Hematopoietic multipotent progenitor cell treated with erythropoietin and hydrocortisone succinate and interleukin-3 and kit ligand, for 17 days (in vitro differentiated cells): ENCODE measurements around the gene SASH3.

ENCODE experiments used
- DNase-seq: peaks from one replicate; pipeline ENCODE4 v3.0.0-alpha.2; 2015; ENCODE audit warnings: low spot score

The SASH3 gene

GRCh38 chrX:129783291-129783713 is 3.6 kb downstream of the SASH3 start:
- no peak for DNase-seq

- DNase-seq = no peak
Measured at GRCh38 chrX:129784371-129784770, 4.6 kb downstream of the SASH3 start.

- no peak for DNase-seq
Measured at GRCh38 chrX:129785160-129785947, 5.6 kb downstream of the SASH3 start.

- no peak for DNase-seq
Measured at GRCh38 chrX:129786210-129786651, 6.5 kb downstream of the SASH3 start.

GRCh38 chrX:129787336-129788055 is 7.7 kb downstream of the SASH3 start:
- DNase-seq = no peak

GRCh38 chrX:129788527-129788926 is 8.8 kb downstream of the SASH3 start:
- no peak for DNase-seq

- DNase-seq = no peak
Measured at GRCh38 chrX:129790146-129790545, 10.4 kb downstream of the SASH3 start.

- DNase-seq = no peak
Measured at GRCh38 chrX:129790808-129791207, 11.1 kb downstream of the SASH3 start.

- DNase-seq = no peak
Measured at GRCh38 chrX:129791336-129791735, 11.6 kb downstream of the SASH3 start.

GRCh38 chrX:129791961-129792570 is 12.3 kb downstream of the SASH3 start:
- no peak for DNase-seq

- DNase-seq = no peak
Measured at GRCh38 chrX:129792586-129793291, 13.0 kb downstream of the SASH3 start.

- DNase-seq = no peak
Measured at GRCh38 chrX:129793604-129794191, 13.9 kb downstream of the SASH3 start.

GRCh38 chrX:129795584-129795983 is 15.8 kb downstream of the SASH3 start:
- DNase-seq = no peak

GRCh38 chrX:129797251-129797906 is 17.6 kb downstream of the SASH3 start:
- no peak for DNase-seq

GRCh38 chrX:129798456-129798855 is 18.7 kb downstream of the SASH3 start:
- DNase-seq = no peak

GRCh38 chrX:129798888-129799287 is 19.1 kb downstream of the SASH3 start:
- no peak for DNase-seq

GRCh38 chrX:129800186-129800585 is 20.4 kb downstream of the SASH3 start:
- no peak for DNase-seq

GRCh38 chrX:129802863-129803262 is 23.1 kb downstream of the SASH3 start:
- DNase-seq = no peak

- DNase-seq = no peak
Measured at GRCh38 chrX:129804806-129805205, 25.1 kb downstream of the SASH3 start.

GRCh38 chrX:129808158-129808828 is 28.5 kb downstream of the SASH3 start:
- DNase-seq = no peak
